Muscle of arm (tissue), 14 donors: ENCODE measurements around the gene KIRREL2. TPM values are rescaled to one million over a fixed set of nuclear protein-coding genes. Genes with fewer than 3 reads are reported as not detected.
"Not testable (repeated sequence)": the region's sequence is repeated elsewhere in the genome, so short reads cannot be mapped to it uniquely, and the experiment has no call there.

ENCODE experiments used
- DNase-seq: peaks from one replicate; pipeline ENCODE4 v3.0.0-alpha.2; 2013
- long read RNA-seq, 11 donors: transcript quantifications; one replicate each; lab custom pipeline, GENCODE V29; 2026
- polyA plus RNA-seq, 12 donors: library from polyadenylated mRNA; unstranded; fragments of 120-200 nt; gene quantifications; one replicate each; pipeline ENCODE4 v1.2.1, GENCODE V29; 2013; ENCODE audit not compliant: insufficient read length in 12 of 12

Gene KIRREL2
- polyA plus RNA-seq, result under 1 TPM in 10 of 12 donors, not detected in 2; 0.18 to 0.55 (median 0.27) TPM
- long read RNA-seq, donor 1, result 0 reads
- long read RNA-seq, donor 2, result 0 reads
- long read RNA-seq, donor 3, result 0 reads
- long read RNA-seq, donor 4, result 0 reads
- long read RNA-seq, donor 5, result 0 reads
- long read RNA-seq, donor 6, result 0 reads
- long read RNA-seq, donor 7, result 0 reads
- long read RNA-seq, donor 8, result 0 reads
- long read RNA-seq, donor 9, result 0 reads
- long read RNA-seq, donor 10, result 0 reads
- long read RNA-seq, donor 11, result 0 reads

DNA sequence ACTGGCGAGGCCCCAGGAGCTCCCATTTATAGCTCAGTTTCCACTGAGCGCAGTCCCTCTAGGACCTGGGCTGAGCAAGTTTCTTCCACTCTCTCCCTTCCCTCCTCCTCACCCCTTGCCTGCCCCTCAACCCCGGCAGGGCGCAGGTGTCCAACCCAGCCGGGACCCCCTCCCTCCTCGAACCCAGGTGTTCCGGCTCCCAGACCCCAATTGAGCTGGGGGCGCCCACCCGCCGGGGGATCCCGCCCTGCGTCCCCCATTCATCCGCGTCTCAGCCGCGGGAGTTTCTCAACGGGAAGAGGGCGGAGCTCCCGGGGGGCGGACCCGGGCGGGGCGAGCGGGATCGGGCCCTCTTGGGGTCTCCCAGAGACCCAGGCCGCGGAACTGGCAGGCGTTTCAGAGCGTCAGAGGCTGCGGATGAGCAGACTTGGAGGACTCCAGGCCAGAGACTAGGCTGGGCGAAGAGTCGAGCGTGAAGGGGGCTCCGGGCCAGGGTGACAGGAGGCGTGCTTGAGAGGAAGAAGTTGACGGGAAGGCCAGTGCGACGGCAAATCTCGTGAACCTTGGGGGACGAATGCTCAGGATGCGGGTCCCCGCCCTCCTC, at the start of gene KIRREL2:
TSS of gene KIRREL2 (plus strand) at position 366 of the 604 bp plus-strand sequence. CDS start at position 575, 209 bp downstream.
- no peak for DNase-seq

DNA sequence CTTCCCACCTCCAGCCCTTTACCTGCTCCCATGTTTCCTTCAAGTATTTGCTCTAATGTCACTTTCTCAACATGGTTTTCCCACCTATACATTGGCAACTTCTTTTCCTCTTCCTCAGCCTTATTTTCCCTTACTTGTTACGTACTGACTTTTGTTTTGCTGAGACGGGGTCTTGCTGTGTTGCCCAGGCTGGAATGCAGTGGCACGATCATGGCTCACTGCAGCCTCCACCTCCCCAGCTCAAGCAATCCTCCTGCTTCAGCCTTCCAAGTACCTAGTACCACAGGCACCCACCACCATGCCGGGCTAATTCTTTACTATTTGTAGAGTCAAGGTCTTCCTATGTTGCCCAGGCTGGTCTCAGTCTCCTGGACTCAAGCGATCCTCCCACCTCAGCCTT, 49.1 kb upstream of the KIRREL2 start:
- DNase-seq, result no peak

DNA sequence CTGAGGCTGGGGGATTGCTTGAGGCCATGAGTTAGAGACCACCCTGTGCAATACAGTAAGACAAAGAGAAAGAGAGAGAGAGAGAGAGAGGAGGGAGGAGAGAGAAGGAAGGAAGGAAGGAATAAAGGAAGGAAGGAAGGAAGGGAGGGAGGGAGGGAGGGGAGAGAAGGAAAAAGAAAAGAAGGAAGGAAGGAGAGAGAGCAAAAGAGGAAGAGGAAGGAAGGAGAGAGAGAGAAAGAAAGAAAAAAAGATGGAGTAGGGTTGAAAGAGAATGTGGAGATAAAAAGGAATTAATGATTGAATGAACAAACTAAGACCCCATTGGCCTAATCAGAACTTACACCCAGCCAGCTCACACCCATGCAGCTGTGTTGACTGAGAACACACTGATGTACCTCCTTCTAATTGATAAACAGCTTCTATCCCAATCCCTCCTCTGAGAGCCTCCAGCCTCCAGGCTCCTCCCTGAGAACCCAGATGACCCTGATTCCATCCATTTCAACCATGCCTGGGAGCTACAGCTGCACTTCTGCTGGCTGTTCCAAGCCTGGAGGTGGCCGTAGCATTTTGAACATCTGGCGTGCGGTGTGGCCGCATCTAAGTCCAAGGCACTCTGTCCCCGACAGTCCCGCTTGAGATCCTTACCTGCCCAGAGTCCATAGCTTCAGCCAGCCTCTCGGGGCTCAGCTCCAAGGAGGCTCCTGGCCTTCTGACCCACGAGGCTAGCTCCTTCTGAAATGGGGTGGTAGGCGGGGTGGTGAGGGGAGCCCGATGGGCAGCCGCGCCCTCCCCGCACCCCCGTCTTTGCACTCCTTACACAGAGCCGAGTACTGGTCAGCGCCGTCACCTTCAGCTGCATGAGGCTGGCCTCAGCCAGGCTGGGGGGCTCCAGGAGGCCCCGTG, 45.1 kb upstream of the KIRREL2 start:
- no peak for DNase-seq

DNA sequence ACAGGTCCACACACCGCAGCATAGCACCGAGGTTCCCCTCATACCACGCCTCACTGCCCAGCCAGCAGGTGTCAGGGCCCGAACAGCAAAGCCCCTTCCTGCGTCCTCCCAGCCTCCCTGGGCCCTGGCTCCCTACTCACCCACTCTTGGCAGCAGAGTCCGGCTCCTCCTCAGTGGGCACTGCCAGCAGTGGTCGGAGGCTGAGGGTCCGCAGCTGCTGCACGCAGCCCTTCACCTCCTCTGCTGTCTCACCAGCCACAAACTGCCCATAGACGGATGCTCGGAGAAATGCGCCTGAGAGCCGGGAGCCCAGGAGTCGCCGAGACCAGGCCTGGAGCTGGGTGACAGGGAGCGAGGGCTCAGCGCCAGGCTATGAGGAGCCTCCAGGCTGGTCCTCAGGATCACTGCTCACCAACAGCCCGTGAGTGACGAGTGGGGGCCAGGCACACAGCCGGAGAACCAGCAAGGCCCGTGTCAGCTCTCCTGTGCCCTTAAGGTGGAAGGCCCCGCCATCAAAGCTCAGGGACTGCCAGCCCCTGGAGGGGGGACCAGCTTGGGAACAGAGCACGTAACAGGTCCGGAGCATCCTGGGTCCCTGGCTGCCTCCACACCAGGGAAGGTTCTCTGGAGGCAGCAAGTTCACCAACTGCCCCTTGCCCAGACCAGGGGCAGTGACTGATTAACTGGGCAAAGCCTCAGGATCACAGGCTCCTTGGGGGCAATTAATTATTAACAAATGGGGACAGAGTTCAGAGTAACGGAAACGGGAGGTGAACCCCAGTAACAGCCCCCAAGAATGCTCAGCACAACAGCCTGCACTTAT, 44.3 kb upstream of the KIRREL2 start, which contains the start of gene PRODH2:
TSS of gene PRODH2 (minus strand) at position 626 of the 823 bp plus-strand sequence. CDS start at position 586, 40 bp downstream.
- DNase-seq, result no peak

DNA sequence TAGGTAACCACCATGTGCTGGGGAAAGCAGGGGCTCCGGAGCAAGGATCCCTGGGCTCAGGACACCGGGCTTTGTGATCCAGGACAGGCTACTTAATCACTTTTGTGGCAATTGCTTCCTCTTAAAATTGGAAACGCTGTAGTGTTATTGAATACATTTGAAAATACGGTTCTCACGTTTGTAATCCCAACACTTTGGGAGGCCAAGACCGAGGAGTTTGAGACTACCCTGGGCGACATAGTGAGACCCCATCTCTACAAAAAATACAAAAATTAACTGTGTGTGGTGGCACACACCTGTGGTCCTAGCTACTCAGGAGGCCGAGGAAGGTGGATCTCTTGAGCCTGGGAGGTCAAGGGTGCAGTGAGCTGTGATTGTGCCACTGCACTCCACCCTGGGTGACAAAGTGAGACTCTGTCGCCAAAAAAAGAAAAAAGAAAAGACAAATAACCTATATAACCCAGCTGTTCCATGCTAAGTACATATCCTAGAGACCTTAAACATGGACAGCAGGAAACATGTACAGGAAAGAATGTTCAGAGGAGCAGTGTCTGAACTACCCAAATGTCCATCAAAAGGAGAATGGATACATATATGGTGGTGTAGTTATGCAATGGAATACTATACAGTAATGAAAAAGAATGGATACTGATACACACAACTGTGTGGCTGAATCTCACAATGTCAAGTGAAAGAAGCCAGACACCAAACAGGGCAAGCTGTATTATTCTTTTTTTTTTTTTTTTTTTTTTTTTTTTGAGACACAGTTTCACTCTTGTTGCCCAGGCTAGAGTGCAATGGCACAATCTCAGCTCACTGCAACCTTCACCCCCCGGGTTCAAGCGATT, 43.4 kb upstream of the KIRREL2 start:
- DNase-seq, result no peak

DNA sequence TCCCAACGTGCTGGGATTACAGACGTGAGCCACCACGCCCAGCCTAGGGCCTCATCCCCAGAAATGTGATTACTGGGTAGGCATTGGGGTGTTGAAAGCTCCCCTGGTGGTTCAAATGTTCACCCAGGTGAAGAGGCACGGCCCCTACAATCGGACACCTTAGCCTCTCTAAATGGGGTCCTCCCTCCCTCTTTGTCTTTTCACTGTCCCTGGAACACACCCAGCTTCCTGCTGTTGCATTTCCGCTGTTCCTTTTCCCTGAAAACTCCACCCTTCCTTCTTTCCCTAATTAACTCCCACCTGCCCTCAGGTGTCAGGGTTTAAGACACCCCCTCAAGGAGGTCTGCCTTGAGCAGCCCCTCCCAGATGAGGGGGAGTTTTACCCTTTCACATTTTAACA, 40.4 kb upstream of the KIRREL2 start:
- DNase-seq, result no peak

DNA sequence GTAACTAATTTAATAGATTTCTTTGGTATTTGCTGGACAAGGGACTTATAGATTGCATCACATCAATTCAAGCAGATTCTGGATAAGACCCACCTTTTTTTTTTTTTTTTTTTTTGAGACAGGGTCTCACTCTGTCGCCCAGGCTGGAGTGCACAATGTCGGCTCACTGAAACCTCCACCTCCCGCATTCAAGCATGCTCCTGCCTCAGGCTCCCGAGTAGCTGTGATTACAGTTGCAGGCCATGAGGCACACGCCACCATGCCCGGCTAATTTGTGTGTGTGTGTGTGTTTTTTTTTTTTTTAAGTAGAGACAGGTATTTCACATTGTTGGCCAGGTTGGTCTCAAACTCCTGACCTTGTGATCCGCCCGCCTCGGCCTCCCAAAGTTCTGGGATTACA, 39.9 kb upstream of the KIRREL2 start:
- DNase-seq, result no peak

DNA sequence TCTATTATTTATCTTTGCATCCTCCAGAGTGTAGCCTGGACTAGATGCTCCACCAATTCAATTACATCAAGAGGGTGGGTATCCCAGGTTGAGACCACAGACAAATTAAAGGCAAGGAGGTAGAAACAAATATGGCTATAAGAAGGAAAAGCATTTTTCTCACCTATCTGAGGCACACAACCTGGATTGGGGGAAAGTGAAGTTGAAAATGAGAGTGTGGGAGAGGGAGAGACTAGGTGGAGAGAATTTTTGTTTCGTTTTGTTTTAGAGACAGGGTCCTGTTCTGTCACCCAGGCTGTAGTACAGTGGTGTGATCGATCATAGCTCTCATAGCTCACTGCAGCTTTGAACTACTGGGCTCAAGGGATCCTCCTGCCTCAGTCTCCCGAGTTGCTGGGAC, 38.3 kb upstream of the KIRREL2 start:
- no peak for DNase-seq

DNA sequence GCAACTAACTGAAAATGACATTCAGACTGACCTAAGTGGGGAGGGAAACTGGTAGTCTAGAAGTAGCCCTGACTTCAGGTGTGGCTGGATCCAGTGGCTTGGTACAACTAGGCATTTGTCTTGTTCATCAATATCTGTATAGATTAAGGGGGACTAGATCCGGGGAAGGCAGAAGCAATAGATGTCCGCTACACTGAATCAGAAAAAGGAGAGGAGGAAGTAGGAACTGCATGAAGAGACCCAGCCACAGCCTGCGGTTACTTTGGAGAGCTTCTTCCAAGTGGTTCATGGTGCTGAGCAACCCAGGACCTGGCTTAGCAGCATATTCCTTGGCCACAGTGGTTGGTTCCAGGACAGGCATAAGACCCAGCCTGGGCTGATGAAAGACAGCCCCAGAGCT, 34.1 kb upstream of the KIRREL2 start:
- DNase-seq, result no peak

DNA sequence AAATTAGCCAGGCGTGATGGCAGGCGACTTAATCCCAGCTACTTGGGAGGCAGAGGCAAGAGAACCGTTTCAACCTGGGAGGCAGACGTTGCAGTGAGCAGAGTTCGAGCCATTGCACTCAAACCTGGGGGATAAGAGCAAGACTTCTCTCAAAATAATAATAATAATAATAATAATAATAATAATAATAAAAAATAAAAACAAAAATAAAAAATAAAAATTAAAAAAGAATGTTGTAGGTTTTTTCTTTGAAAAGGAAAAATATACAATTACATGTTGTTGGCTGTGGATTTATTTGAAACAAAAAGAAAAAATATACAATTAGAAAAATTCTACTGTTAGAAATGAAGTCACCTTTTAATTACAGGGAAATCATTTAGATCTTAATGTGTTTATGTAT, 32.6 kb upstream of the KIRREL2 start:
- DNase-seq, result no peak

DNA sequence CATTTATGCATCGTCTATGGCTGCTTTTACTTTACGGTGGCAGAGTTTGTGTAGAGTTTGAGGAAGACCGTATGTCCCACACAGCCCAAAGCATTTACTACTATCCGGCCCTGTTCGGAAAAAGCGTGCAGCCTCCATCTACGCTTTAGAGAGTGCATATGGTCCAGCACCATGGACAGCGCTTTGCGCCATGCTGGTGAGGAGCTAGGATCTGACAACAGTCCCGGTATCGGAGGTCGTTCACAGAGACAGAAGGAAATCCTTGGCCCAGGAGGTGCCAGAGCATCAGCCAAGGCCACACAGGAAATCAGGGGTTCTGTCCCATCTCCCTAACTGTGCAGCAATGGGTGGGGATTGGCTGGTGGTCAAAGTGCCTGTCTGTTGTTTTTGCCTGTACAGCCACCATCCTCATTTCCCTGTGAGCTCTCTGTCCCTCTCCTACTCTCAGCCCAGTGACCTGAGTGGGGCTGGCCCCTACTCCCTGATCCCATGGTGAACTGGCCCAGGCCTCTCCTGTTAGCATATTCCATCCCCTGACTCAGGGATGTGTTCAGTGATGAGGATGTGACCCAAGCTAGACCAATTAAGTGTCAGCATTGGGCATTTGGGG, 27.9 kb upstream of the KIRREL2 start:
- peak; percentile 82 for DNase-seq

DNA sequence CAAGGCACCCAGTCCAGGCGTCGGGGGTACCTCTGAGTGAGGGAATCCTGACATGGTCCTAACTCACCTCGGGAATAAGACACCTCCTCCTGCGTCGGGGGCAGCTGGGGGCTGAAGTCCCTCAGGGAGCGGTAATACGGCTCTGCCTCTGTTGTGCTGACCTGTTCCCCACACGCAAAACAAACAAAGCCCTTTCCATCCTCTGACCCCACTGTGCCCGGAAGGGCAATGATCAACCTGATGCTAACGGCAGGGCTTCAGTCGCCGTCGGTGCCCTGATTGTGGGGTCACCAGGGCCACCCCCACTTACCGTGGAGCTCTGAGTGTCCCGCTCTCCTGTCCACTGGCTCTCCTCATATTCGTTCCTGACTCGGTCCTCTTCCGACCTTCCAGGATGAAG, 25.7 kb upstream of the KIRREL2 start:
- DNase-seq, result no peak

DNA sequence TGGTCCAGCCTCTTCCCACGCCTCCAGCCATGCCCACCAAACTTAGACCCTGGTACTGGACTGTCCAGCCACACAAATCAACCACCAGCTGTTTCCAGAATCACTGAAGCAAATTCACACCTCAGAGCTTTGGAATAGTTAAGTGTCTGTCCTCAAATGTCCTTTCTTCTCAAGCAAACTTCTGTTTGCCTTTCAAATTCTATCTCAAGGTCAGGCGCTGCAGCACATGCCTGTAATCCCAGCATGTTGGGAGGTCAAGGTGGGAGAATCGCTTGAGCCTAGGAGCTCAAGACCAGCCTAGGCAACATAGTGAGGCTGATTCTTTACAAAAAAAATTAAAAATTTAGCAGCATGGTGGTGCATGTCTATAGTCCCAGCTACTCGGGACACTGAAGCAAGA, 24.7 kb upstream of the KIRREL2 start:
- DNase-seq, result no peak

DNA sequence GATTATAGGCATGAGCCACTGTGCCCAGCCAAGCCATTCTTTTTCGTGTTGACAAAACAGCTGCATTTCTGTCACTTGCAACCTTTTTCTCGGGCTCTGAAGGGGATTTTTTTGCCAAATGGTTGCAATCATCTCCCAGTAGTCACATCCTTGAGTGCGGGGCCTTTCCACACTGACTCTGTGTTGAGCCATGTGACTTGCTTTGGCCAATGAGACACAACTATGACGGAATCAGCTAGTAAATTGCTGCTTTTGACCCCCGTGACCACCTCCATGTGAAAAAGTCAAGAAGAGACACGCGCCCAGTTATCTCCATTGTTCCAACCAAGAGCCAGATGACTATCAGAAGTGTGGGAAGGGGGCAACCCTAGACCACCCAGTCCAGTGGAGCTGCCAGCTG, 22.7 kb upstream of the KIRREL2 start:
- no peak for DNase-seq

DNA sequence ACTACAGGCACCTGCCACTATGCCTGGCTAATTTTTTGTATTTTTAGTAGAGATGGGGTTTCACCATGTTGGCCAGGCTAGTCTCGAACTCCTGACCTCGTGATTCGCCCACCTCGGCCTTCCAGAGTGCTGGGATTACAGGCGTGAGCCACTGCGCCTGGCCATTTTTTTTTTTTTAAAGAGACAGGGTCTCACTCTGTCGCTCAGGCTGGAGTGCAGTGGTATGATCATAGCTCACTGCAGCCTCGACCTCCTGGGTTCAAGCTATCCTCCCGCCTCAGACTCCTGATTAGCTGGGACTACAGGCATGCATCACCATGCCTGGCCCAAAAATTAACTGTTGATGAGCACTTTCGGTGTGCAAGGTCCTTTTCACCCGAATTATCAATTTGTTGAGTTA, 20.6 kb upstream of the KIRREL2 start:
- not testable (repeated sequence) for DNase-seq

DNA sequence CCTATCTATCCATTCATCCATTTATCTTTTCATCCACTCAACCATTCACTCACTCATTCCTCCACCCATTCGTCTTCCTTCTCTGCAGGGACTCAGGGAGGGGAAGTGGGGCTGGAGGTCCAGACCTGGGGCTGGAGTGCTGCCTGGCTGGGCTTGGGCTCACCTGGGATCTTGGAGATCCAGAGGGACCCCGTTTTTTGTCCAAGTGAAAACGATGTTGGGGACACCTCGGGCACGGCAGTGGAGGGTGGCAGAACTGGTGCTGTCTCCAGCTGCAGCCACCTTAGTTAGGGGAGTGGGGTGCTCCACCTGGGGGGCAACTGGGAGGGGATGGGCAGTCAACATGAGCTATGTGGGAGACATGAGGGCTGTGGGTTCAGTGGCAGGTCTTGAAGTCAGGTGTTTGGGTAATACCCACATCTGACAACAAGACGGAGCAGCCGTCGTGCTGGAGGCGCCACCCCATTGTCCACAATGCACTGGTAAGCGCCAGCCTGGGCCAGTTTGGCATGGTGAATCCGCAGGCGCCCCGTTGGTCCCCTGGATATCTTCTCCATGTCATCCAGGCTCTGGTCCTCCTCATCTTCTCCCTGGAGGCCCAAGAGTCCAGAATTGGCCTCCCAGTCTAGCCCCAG, 14.6 kb upstream of the KIRREL2 start:
- no peak for DNase-seq

DNA sequence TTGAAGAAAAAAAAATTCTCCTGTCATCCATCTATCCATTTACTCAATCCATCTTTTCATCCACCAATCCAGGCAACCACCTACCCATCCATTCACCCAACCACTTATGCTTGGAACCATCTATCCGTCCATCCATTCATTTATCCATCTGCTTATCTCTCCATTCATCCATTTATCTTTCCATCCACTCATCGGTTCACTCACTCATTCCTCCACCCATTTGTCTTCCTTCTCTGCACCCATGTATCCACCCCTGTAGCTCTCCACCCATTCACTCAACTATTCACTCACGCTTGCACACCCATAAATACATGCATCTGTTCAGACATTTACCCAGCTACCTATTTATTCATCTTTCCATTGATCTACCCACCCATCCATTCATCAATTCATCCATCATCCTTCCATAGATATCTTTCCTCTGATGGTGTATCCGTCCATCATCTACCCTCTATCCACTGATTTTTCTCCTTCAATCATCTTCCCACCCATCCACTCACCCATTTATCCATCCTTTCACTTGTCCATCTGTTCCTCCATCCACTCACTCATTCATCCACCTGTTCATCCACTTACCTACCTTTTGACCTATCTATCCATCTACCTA, 13.9 kb upstream of the KIRREL2 start:
- DNase-seq, result no peak

DNA sequence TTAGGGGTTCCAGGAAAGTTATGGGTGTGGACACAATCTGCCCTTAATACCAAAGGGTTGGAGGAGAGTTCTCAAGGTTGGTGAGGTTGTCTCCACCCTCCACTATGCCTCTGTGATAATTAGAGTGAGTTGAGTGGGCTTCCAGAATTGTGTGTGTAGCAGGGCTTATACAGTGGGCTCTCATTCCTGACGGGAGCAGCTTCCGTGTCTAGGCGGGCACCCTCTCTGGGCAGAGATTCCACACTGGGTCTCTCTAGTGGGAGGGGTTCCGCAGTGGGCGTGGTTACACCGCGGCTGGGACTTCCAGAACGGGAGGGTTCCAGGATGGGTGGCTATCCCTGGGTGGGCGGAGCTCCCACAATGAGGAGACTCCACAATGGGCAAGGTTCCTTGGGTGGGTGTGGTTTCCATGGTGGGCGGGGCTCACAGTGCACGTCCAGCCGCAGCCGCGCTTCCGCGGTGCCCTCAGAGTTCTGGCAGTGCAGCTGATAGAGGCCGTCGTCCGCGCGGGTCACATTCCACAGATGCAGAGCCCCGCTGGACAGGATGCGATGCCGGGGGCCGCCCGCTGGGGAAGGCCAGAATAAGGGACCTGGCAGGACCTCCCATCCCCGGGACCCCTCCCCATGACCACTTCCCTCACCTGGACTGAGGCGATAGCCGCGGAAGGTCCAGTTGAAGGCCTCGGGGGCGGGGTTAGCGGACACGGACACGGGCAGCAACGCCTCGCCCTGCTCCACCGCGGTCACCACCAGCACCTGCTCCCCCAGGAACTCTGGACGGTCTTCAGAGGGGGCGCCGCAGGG, 12.8 kb upstream of the KIRREL2 start:
- DNase-seq, result no peak
